PC-3 (cell line): Measurements from ENCODE around the gene TSPAN9. TPM values are rescaled to one million over a fixed set of nuclear protein-coding genes. Genes with fewer than 3 reads are reported as not detected.

ENCODE experiments used
- ATAC-seq: fragments of 200-7000 bp; cut with Tn5 transposase; 2 replicates; pipeline ENCODE4 v1.9.1; 2020; ENCODE audit warnings: mild to moderate bottlenecking, moderate library complexity
- BruUV-seq: library from RNA; stranded (reverse); fragments of 400-500 nt; replicated peaks from 2 replicates; lab custom pipeline; 2021; lab: Mats Ljungman, UMichigan
- CTCF ChIA-PET: fragments of 300-600 bp; sonication (Branson Sonifier 250); formaldehyde crosslinking; loops from one replicate; lab custom pipeline; 2022; ENCODE audit warnings: antibody characterized with exemption; lab: Charles Lee
- POLR2A ChIA-PET: fragments of 300-600 bp; sonication (Branson Sonifier 250); formaldehyde crosslinking; loops from one replicate; lab custom pipeline; 2022; ENCODE audit warnings: antibody characterized with exemption; ENCODE audit not compliant: unreplicated experiment; lab: Charles Lee
- DNase-seq: peaks from one replicate; pipeline ENCODE4 v3.0.0-alpha.2; 2015
- H2AFZ ChIP-seq: fragments of 300-600 bp; sonication (generic); 2 replicates; pipeline ENCODE4 v1.6.0; 2016; ENCODE audit warnings: antibody characterized with exemption, low read length
- H3F3A ChIP-seq: fragments of 300-600 bp; sonication (generic); one replicate; pipeline ENCODE4 v1.6.0; 2017; ENCODE audit warnings: antibody characterized with exemption, low read length, control low read depth, mild to moderate bottlenecking; ENCODE audit not compliant: unreplicated experiment
- H3K27ac ChIP-seq: fragments of 300-600 bp; sonication (generic); 2 replicates; pipeline ENCODE4 v1.5.1; 2016; ENCODE audit warnings: mild to moderate bottlenecking, low read length
- H3K27me3 ChIP-seq: fragments of 300-600 bp; sonication (generic); 2 replicates; pipeline ENCODE4 v1.6.1; 2016; ENCODE audit warnings: low read length, mixed read lengths
- H3K36me3 ChIP-seq: fragments of 300-600 bp; sonication (generic); 2 replicates; pipeline ENCODE4 v1.6.1; 2016; ENCODE audit warnings: low read depth, mixed run types, low read length, mixed read lengths
- H3K4me1 ChIP-seq: fragments of 300-600 bp; sonication (generic); 2 replicates; pipeline ENCODE4 v1.5.1; 2016; ENCODE audit warnings: low read length; ENCODE audit not compliant: insufficient read depth
- H3K4me2 ChIP-seq: fragments of 300-600 bp; sonication (generic); 2 replicates; pipeline ENCODE4 v1.6.0; 2016; ENCODE audit warnings: low read length
- H3K4me3 ChIP-seq: fragments of 300-600 bp; sonication (generic); 2 replicates; pipeline ENCODE4 v1.5.1; 2016; ENCODE audit warnings: mild to moderate bottlenecking, low read length, mixed read lengths
- H3K79me2 ChIP-seq: fragments of 300-600 bp; sonication (generic); 2 replicates; pipeline ENCODE4 v1.6.1; 2017; ENCODE audit warnings: low read length, mixed read lengths
- H3K9ac ChIP-seq: fragments of 300-600 bp; sonication (generic); 2 replicates; pipeline ENCODE4 v1.6.0; 2016; ENCODE audit warnings: mild to moderate bottlenecking, low read length
- H3K9me2 ChIP-seq: fragments of 300-600 bp; sonication (generic); replicated peaks from 2 replicates; pipeline ENCODE4 v1.6.1; 2016; ENCODE audit warnings: mixed run types, low read length, mixed read lengths
- H3K9me3 ChIP-seq: fragments of 300-600 bp; sonication (generic); 2 replicates; pipeline ENCODE4 v1.6.1; 2016; ENCODE audit warnings: low read length, mixed read lengths
- H4K20me1 ChIP-seq: fragments of 300-600 bp; sonication (generic); 2 replicates; pipeline ENCODE4 v1.6.1; 2016; ENCODE audit warnings: low read length, mixed read lengths
- EZH2 ChIP-seq: fragments of 300-600 bp; sonication (generic); IDR thresholded peaks from one replicate; pipeline ENCODE4 v1.6.1; 2017; ENCODE audit warnings: antibody characterized with exemption, mild to moderate bottlenecking, low read length; ENCODE audit not compliant: unreplicated experiment
- EZH2phosphoT487 ChIP-seq: fragments of 300-600 bp; sonication (generic); IDR thresholded peaks from 2 replicates; pipeline ENCODE4 v1.6.1; 2018; ENCODE audit warnings: mild to moderate bottlenecking, antibody characterized with exemption, low read length, borderline replicate concordance
- intact Hi-C: fragments of 100-400 bp; cut with micrococcal nuclease; formaldehyde crosslinking; loops from 2 replicates; pipeline ENCODE4 v1.9.0; 2023
- total RNA-seq: library from RNA; depleted of rRNA; stranded (reverse); fragments of >200 nt; gene quantifications from 2 replicates; pipeline ENCODE4 v1.2.3, GENCODE V29; 2014
- TF ChIP-seq, protein P1 (sequence below): fragments of 300-600 bp; sonication (generic); conservative IDR thresholded peaks from 2 replicates; pipeline ENCODE4 v1.5.1; 2017; ENCODE audit warnings: antibody characterized with exemption, low read depth, mild to moderate bottlenecking, low read length

TSPAN9 gene
- total RNA-seq, 1 experiment from 2014 or later = 6.2 TPM

GRCh38 chr12:3090240-3091037 lies 13.3 kb downstream of the TSPAN9 start:
- no peaks in the 10 kb centered on the region for H3K27me3 ChIP-seq
- CTCF ChIA-PET = no interaction called here
- no peaks in the 10 kb centered on the region for H3K9me3 ChIP-seq
- no peaks in the 10 kb centered on the region for H3K4me1 ChIP-seq
- intact Hi-C loops = no loop called here
- no peaks in the 10 kb centered on the region for H3K79me2 ChIP-seq
- ATAC-seq = no peak
- no peak overlapping the region for H2AFZ ChIP-seq
- no peaks in the 10 kb centered on the region for H3F3A ChIP-seq
- no peak overlapping the region for H3K9ac ChIP-seq
- H3K4me2 ChIP-seq = no peak overlapping the region
- POLR2A ChIA-PET = no interaction called here
- no peak for DNase-seq
- no peaks in the 10 kb centered on the region for H3K36me3 ChIP-seq
- no peak overlapping the region for H3K4me3 ChIP-seq
- no peaks in the 10 kb centered on the region for H3K9me2 ChIP-seq
- H3K27ac ChIP-seq = no peak overlapping the region
- TF ChIP-seq, protein P1, sequence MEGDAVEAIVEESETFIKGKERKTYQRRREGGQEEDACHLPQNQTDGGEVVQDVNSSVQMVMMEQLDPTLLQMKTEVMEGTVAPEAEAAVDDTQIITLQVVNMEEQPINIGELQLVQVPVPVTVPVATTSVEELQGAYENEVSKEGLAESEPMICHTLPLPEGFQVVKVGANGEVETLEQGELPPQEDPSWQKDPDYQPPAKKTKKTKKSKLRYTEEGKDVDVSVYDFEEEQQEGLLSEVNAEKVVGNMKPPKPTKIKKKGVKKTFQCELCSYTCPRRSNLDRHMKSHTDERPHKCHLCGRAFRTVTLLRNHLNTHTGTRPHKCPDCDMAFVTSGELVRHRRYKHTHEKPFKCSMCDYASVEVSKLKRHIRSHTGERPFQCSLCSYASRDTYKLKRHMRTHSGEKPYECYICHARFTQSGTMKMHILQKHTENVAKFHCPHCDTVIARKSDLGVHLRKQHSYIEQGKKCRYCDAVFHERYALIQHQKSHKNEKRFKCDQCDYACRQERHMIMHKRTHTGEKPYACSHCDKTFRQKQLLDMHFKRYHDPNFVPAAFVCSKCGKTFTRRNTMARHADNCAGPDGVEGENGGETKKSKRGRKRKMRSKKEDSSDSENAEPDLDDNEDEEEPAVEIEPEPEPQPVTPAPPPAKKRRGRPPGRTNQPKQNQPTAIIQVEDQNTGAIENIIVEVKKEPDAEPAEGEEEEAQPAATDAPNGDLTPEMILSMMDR = no peak
- TF ChIP-seq EZH2phosphoT487 = no peak
- TF ChIP-seq EZH2 = no peak
- no peaks in the 10 kb centered on the region for H4K20me1 ChIP-seq
- no TSS peak for BruUV-seq

DNA sequence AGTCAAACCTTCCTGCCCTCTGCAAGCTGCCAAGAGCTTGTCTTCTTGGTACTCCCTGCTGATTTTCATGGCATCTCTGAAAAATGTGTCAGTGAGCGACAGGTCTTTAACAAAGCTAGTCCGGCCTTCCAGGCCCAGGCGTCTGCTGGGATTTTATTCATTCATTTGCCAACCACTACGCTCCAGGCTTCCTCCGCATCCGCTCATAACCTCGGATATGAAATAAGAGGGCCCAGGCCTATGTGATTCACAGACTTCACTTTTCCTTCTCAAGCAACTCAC lies 13.8 kb downstream of the TSPAN9 start:
- no TSS peak for BruUV-seq
- POLR2A ChIA-PET = no interaction called here

DNA sequence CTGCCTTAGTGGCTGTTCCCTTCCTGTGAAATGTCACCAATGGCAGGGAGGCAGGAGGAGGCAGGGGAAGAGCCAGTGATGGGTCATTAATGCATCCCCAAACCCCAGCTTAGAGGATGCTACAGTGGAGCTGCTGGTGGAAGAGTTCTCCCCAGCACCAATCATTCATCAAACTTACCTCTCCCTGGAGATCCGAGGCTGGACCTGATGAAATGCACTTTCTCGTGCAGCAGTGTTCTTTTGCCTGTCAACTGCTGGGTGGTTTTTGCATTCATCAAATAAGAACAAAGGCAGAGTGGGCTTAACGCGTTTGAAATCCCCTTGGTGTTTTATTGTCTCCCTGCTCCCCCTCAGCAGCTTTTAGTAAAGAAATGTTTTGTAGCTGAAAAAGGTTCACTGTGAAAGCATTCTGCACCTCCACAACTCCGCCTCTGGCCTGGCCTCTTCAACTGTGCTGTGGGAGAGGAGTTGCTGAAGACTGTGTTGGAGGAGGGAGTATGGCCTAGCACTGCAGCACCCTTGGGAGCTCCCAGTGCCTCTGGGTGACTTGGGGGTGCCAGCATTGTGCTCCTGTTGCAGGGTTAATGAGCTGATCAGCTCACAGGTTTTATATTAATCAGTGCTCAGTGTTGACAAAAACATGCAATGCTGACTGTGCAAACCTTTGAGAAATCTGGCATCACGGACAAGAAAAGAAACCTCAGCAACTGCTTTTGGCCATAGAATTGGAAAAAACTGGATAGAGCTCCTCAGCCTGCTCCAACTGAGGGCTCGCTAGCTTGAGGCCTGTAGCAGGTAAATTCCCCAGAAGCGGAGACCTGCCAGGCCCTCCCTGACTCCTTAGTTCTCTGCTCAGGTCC lies 14.4 kb downstream of the TSPAN9 start:
- CTCF ChIA-PET = no interaction called here
- Histone ChIP-seq H3K79me2 (no peaks in the 10 kb centered on the region), H3K9me3 (no peaks in the 10 kb centered on the region), H3K9ac (no peak overlapping the region), H3K9me2 (no peaks in the 10 kb centered on the region), H3K4me3 (no peak overlapping the region), H4K20me1 (no peaks in the 10 kb centered on the region), H3K36me3 (no peaks in the 10 kb centered on the region), H3K27me3 (no peaks in the 10 kb centered on the region), H3K4me2 (no peak overlapping the region), H3K4me1 (no peaks in the 10 kb centered on the region), H3F3A (no peaks in the 10 kb centered on the region), H2AFZ (no peak overlapping the region), H3K27ac (no peak overlapping the region)
- TF ChIP-seq, protein P1 = no peak
- TF ChIP-seq EZH2 = no peak
- no peak for TF ChIP-seq EZH2phosphoT487
- ATAC-seq = no peak
- no TSS peak for BruUV-seq
- DNase-seq = no peak
- intact Hi-C loops = no loop called here
- POLR2A ChIA-PET = interaction anchor here (0.6 kb wide), 1 partner anchor 43 kb away, joined by 5 read pairs; no protein-coding TSS in a partner anchor

More for the DNA sequence above, 13.8 kb downstream of the TSPAN9 start:
- Histone ChIP-seq H4K20me1 (no peaks in the 10 kb centered on the region), H3K9me2 (no peaks in the 10 kb centered on the region), H3K79me2 (no peaks in the 10 kb centered on the region), H3K9me3 (no peaks in the 10 kb centered on the region), H3K27ac (no peak overlapping the region), H2AFZ (no peak overlapping the region), H3K4me1 (no peaks in the 10 kb centered on the region), H3K27me3 (no peaks in the 10 kb centered on the region), H3K4me2 (no peak overlapping the region), H3K9ac (no peak overlapping the region), H3K36me3 (no peaks in the 10 kb centered on the region), H3K4me3 (no peak overlapping the region), H3F3A (no peaks in the 10 kb centered on the region)
- intact Hi-C loops = no loop called here
- DNase-seq (no peak), ATAC-seq (no peak)
- CTCF ChIA-PET = no interaction called here
- TF ChIP-seq EZH2 = no peak
- TF ChIP-seq EZH2phosphoT487 = no peak
